Activated CD8-positive, alpha-beta memory T cell treated with anti-CD3 and anti-CD28 coated beads for 36 hours (primary cell): ENCODE data around the gene FKRP. TPM values are rescaled to one million over a fixed set of nuclear protein-coding genes. Genes with fewer than 3 reads are reported as not detected.

ENCODE experiments used
- CTCF ChIA-PET: fragments of 350-600 bp; sonication (Branson Sonifier 250); formaldehyde crosslinking; loops from one replicate; lab custom pipeline; 2021; ENCODE audit warnings: antibody characterized with exemption; lab: Charles Lee
- POLR2A ChIA-PET: fragments of 350-600 bp; sonication (Branson Sonifier 250); formaldehyde crosslinking; loops from one replicate; lab custom pipeline; 2021; ENCODE audit warnings: antibody characterized with exemption; lab: Charles Lee
- total RNA-seq, 2 experiments: library from RNA; stranded (reverse); gene quantifications; one replicate each; pipeline ENCODE4 v1.2.3, GENCODE V29; 2021

FKRP gene
- total RNA-seq, 2 experiments from 2014 or later, result 17.8 to 18.9 TPM

- CTCF ChIA-PET, result interaction anchor here (0.6 to 1.2 kb wide), 5 partner anchors 11 to 49 kb away, joined by 3 to 6 read pairs (median 3); no protein-coding TSS in a partner anchor
- POLR2A ChIA-PET, result interaction anchor here (1.2 kb wide), 1 partner anchor 116 kb away, joined by 3 read pairs; no protein-coding TSS in a partner anchor
Observed at GRCh38 chr19:46717716-46718143, 28.1 kb upstream of the FKRP start.

- ChIA-PET CTCF (interaction anchor here (0.6 to 1.2 kb wide), 6 partner anchors 11 to 1639 kb away, joined by 3 to 6 read pairs (median 3); no protein-coding TSS in a partner anchor), POLR2A (interaction anchor here (1.2 kb wide), 1 partner anchor 117 kb away, joined by 3 read pairs; no protein-coding TSS in a partner anchor)
Observed at GRCh38 chr19:46718157-46718933, 27.5 kb upstream of the FKRP start.

DNA sequence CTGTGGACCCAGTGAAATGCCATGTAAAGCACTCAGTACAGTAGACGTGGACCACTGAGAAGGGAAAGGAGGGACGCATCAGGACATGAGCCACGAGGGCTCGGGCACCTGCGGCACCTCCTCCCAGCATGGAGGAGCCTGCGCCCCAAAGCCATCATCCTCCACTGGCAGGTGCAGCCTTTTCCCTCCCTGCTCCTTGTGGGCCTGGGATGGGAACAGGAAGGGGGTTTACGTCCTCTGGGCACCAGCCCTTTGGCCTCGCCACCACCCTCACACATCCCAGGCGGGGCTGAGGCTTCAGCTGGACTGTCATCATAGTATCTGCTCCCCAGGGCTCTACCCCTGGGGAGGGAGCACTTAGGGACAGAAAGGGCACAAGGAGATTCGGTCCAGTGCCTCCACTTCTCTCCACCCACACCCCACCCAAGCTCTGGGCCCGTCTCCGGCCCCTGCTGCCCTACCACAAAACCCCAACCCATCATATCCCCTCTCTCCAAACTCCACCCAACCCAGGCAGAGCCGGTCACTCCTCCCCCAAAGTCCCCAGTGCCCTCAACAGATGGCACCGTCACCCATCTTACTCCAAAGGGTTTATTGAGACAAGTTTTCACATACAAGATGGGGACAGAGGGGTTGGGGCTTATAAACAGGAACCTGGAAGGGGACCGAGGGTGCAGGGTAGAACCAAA is 26.8 kb upstream of the FKRP start:
- ChIA-PET POLR2A (interaction anchor here (1.2 kb wide), 1 partner anchor 117 kb away, joined by 3 read pairs; no protein-coding TSS in a partner anchor), CTCF (interaction anchor here (0.6 to 1.2 kb wide), 3 partner anchors 10 to 1638 kb away, joined by 3 to 6 read pairs (median 3); no protein-coding TSS in a partner anchor)

DNA sequence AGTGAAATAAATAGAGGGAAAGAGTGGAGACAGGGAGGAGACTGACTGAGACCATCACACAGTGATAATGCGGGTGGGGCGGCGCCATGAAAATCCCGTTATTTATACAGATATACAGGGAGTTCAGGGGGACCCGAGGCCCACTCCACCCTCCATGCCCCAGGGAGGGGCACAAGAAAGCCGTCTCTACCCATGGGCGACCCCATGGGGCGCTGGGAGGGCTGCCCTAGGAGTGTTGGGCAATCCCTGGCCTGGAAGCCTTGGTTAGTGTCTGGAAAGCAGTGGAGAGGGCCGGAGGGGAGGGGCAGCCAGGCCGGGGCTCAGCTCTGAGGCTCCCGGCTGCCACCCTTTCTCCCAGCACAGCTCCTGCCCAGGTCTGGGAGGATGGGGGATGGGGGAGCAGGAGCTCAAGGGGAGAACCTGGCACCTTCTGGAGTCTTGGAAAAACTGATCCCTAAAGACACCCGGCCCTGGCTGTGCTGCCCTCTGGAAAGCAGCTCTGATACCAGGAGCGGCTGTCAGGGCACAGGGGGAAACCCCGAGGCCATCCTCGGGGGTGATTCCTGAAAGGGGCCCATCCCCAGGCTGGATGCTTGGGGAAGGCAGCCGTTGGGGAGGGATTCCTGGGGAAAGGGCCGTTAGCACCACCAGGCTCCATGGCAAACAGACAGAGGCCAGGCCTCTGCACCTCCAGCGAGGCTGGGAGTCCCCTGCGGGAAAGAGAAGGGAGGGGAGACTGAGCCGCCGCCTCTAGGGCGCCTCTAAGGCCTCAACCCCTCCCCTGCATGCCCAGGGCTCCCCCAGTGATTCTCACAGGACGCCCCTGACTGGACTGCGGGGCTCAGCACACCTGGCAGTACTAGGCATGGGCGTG is 26.0 kb upstream of the FKRP start:
- POLR2A ChIA-PET, result no interaction called here

DNA sequence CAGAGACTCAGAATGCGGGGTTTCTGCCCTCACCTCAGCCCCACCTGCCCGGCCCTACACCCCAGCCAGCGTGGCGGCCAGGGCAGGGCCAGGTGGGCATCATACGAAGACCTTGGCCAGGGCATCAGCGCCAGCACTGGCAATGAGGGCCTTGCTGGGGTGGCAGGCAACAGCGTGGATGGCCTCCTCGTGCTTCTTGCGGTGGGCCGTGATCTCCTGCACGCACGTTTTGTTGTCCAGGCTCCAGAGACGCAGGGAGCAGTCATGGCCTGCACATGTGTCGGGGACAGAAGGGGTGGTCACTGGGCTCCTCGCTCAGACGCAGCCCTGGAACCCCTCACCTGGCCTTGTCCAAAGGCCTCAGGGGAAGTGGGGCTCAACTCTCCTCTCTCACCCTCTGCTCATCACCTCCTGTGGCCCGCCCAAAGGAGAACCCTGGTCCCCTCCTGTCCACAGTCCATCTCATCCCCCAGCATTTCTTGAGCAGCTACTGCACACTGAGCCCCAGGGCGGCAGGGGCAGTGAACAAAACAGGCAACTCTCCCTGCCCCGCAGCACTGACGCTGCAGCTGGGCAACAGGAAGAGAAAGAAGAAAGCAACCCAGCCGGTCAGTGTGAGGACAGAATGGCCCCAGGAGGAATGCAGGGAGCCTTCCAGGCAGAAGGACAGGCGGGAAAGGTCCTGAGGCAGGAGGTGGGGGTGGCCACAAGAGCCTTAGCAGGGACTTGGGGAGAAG is 25.2 kb upstream of the FKRP start:
- ChIA-PET POLR2A (no interaction called here), CTCF (interaction anchor here (0.9 kb wide), 1 partner anchor 37 kb away, joined by 5 read pairs; no protein-coding TSS in a partner anchor)

More for the DNA sequence above, 26.0 kb upstream of the FKRP start:
- CTCF ChIA-PET, result no interaction called here

DNA sequence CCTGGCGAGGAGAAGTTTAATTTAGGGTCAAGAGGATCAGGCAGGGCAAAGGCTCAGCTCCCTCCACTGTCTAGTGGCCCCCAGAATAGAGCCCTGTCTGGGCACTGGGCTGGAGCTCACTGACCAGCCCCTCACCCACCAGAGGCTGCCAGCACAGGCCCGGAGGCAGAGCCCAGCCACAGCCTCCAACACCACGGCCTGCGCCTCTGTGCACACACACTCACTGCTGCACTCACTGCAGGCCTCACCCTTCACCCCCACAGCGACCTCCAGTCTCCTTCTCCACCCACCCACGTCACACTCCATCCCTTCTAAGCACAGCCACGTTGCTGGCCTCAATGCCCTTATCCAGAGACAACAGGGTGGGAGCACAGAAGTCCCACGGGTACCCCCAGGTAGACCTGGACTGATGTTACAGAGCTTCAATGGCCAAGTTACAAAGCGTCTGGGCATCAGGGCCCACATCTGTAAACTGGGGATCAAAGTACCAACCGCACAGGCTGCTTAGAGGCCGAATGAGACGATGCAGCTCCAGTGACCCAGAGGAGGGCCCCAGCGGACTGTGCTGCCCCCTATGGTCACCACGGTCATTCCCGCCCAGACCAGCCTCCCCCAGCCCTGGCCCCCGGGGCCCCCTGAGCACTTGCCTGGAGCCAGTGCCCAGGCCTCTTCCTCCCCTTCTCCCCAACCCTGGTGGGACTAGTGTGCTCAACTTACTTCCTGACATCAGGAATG is 24.4 kb upstream of the FKRP start:
- CTCF ChIA-PET, result interaction anchor here (0.9 to 1.0 kb wide), 3 partner anchors 18 to 37 kb away, joined by 3 to 5 read pairs (median 3); no protein-coding TSS in a partner anchor

GRCh38 chr19:46722004-46722380 is 23.9 kb upstream of the FKRP start:
- CTCF ChIA-PET, result interaction anchor here (0.9 to 1.3 kb wide), 3 partner anchors 18 to 32 kb away, joined by 3 read pairs; no protein-coding TSS in a partner anchor
- POLR2A ChIA-PET, result no interaction called here

More for the DNA sequence above, 24.4 kb upstream of the FKRP start:
- POLR2A ChIA-PET, result no interaction called here

DNA sequence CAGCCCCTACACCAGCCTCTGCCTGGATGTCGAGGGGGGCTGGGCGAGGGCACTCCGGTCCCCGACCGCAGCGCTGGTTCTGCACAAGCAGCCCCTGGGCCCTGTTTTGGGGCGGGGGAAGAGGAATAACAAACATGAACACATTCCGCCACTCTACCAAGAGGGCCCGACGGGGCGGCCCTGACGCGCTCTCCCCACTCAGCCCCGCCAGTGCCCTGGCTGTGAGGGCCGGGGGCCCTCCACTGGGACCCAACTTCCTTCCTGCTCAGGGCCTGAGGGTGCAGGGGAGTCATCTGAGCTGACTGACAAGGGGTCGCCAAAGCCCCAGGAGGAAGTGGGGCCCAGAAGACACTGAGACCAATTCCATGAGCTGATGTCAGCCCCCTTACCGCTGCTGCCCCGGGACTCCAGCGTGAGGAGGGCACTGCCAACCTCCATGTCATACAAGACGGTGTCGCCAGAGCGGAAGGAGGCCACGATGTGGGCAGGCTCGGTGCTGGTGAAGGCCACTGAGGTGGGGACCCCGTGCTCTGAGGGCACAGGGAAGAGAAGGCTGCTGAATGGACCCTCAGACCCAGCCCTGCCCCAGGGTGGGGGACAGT is 23.3 kb upstream of the FKRP start:
- ChIA-PET POLR2A (no interaction called here), CTCF (interaction anchor here (1.3 kb wide), 1 partner anchor 31 kb away, joined by 3 read pairs; no protein-coding TSS in a partner anchor)

GRCh38 chr19:46723023-46723461 is 22.8 kb upstream of the FKRP start:
- ChIA-PET POLR2A (no interaction called here), CTCF (interaction anchor here (1.0 to 1.3 kb wide), 2 partner anchors 30 to 117 kb away, joined by 3 read pairs; no protein-coding TSS in a partner anchor)

DNA sequence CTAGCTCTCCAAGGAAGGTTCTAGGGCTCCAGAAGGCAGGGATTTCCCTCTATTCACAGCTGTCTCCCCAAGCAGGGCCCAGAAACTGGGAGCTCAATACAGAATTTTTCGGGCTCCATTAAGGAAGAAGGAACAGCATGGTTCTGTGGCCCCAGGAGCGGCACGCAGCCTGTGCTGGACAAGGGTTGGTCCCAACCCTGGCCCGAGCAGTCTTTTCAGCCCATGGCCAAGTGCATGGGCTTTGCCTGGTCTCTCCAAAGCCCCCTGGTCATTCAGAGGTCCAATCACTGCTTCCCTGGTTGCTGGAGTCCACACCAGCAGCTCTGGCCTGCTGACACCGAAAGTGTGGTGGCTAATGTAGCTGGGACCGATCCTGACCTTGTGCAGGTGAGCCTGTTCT is 22.4 kb upstream of the FKRP start:
- ChIA-PET CTCF (interaction anchor here (0.7 to 1.3 kb wide), 3 partner anchors 12 to 117 kb away, joined by 3 read pairs; no protein-coding TSS in a partner anchor), POLR2A (no interaction called here)

DNA sequence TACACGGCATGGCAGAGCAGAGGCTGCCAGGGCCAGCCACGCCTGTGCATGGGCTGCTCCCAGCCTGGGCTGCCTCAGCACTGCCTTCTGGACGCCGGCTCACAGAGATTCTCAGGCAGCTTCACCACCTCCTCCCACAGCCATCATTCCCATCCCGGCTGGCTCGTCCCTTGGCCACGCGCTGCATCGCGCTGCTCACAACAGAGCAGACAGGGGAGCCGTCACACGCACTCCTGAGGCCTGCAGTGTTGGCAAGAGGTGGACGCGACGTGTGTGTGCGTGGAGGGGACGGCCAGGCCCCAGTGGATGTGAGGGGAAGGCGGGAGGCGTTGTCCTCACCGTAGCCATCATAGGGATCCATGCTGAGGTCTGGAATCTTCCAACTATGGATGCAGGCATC is 21.4 kb upstream of the FKRP start:
- CTCF ChIA-PET, result interaction anchor here (1.1 kb wide), 1 partner anchor 20 kb away, joined by 3 read pairs; no protein-coding TSS in a partner anchor

GRCh38 chr19:46725036-46725820 is 20.6 kb upstream of the FKRP start:
- CTCF ChIA-PET, result interaction anchor here (1.1 kb wide), 1 partner anchor 21 kb away, joined by 3 read pairs; no protein-coding TSS in a partner anchor
- POLR2A ChIA-PET, result interaction anchor here (0.6 kb wide), 1 partner anchor 43 kb away, joined by 5 read pairs; no protein-coding TSS in a partner anchor

More for the DNA sequence above, 21.4 kb upstream of the FKRP start:
- POLR2A ChIA-PET, result interaction anchor here (0.6 kb wide), 1 partner anchor 44 kb away, joined by 5 read pairs; no protein-coding TSS in a partner anchor

DNA sequence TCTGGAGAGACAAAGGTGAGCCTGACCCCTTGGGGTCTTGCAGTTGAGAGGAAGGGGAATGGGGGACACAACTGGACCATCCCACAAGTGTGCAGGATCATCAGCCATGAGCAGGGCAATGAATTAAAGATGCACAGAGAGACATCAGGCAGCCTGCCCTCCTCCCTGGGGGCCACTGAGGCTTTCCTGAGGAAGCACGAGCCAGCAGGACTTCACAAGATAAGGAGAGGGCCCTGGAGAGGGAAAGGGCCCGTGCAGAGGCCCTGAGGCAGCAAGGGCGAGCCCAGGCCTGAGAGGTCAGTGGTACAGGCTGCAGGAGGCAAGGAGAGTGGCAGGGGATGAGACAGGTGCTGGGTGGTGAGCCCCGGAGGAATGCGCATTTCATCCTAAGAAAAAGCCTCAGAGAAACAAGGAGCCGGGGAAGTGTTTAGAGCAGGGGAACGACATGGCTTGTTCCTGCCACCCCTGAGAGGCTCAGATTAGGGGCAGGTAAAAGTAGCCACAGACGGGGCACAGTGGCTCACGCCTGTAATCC is 19.9 kb upstream of the FKRP start:
- ChIA-PET CTCF (no interaction called here), POLR2A (no interaction called here)

DNA sequence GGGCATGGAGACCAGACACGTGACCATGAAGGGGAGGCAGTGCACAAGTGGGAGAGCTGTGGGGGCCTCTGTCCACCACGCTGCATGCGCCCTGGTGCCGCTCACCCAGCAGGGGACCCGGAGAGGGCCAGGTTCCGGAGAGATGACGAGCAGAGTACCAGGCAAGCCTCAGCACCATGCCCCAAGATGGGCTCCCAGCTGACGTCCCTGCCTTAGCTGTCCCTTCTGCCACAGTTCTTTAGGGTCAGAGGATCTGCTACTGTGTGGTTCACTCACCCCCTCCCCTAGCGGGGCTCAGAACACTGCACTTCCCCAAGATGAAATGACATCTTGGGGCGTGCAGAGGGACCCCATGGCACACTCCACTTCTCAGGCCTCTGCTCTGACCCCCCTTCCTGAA is 19.3 kb upstream of the FKRP start:
- CTCF ChIA-PET, result interaction anchor here (5.0 kb wide), 1 partner anchor 22 kb away, joined by 58 read pairs; no protein-coding TSS in a partner anchor
- POLR2A ChIA-PET, result no interaction called here

DNA sequence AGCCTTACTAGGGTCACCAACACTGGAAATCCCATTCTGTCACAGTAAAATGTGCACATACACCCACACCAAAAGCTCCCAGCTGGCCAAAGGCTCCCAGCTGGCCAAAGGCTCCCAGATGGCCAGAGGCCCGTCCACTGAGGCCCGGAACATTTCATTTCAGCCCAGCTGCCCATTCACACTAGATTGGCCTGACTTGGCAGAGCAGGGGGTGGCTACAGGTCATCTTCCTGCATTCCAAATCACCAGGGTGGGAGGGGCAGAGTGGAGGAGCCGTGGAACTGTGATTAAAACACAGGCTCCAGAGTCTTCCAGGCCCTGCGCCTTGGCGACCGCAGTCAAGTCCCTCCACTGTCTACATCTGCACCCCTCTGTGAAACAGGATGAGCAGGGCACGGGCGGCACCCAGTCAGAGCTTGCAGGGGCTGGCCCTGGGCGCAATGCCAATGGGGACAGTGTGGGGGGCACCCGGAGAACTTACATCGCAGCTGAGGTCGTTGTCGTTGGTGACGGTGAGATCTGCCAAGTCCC is 18.8 kb upstream of the FKRP start:
- ChIA-PET POLR2A (no interaction called here), CTCF (interaction anchor here (1.7 to 5.0 kb wide), 2 partner anchors 23 to 46 kb away, joined by 4 to 58 read pairs; no protein-coding TSS in a partner anchor)
